GM18868 (cell line): Measurements from ENCODE around the gene GFRA1.

Experiments used
- ATAC-seq: cut with Tn5 transposase; IDR thresholded peaks from one replicate; pipeline ENCODE4 v1.9.1; 2021; ENCODE audit warnings: mild to moderate bottlenecking, moderate library complexity; ENCODE audit not compliant: unreplicated experiment

GFRA1 gene

GRCh38 chr10:116201670-116202430 lies 71.2 kb downstream of the GFRA1 start:
- ATAC-seq: no peak

- ATAC-seq: no peak
These were observed 72.0 kb downstream of the GFRA1 start for GRCh38 chr10:116201011-116201410.

GRCh38 chr10:116198676-116199035 lies 74.3 kb downstream of the GFRA1 start:
- ATAC-seq: no peak

GRCh38 chr10:116197946-116198675 lies 74.9 kb downstream of the GFRA1 start:
- ATAC-seq: no peak

GRCh38 chr10:116195583-116195982 lies 77.4 kb downstream of the GFRA1 start:
- ATAC-seq: no peak

GRCh38 chr10:116195039-116195438 lies 78.0 kb downstream of the GFRA1 start:
- no peak for ATAC-seq

- no peak for ATAC-seq
These were observed 78.9 kb downstream of the GFRA1 start for GRCh38 chr10:116194061-116194460.

GRCh38 chr10:116190883-116191282 lies 82.1 kb downstream of the GFRA1 start:
- ATAC-seq: no peak

GRCh38 chr10:116186273-116186672 lies 86.7 kb downstream of the GFRA1 start:
- ATAC-seq: no peak

- no peak for ATAC-seq
These were observed 87.7 kb downstream of the GFRA1 start for GRCh38 chr10:116185199-116185867.

GRCh38 chr10:116184512-116184794 lies 88.6 kb downstream of the GFRA1 start:
- ATAC-seq: no peak

GRCh38 chr10:116183733-116184511 lies 89.1 kb downstream of the GFRA1 start:
- ATAC-seq: no peak

- ATAC-seq: no peak
These were observed 90.6 kb downstream of the GFRA1 start for GRCh38 chr10:116182426-116182825.

- ATAC-seq: no peak
These were observed 94.9 kb downstream of the GFRA1 start for GRCh38 chr10:116178086-116178605.

GRCh38 chr10:116175231-116175630 lies 97.8 kb downstream of the GFRA1 start:
- no peak for ATAC-seq

GRCh38 chr10:116171505-116171904 lies 101.5 kb downstream of the GFRA1 start:
- ATAC-seq: no peak

GRCh38 chr10:116170815-116171250 lies 102.2 kb downstream of the GFRA1 start:
- no peak for ATAC-seq

GRCh38 chr10:116169782-116170445 lies 103.1 kb downstream of the GFRA1 start:
- no peak for ATAC-seq

GRCh38 chr10:116168745-116169144 lies 104.3 kb downstream of the GFRA1 start:
- no peak for ATAC-seq

- ATAC-seq: no peak
These were observed 104.7 kb downstream of the GFRA1 start for GRCh38 chr10:116168329-116168728.
